Ramos (cell line): Measurements from ENCODE around the gene LRRC4C.

ENCODE experiments used
- in situ Hi-C: fragments of 300-500 bp; cut with MboI; formaldehyde crosslinking; loops from one replicate; pipeline ENCODE4 v1.14.3; 2022; ENCODE audit warnings: low sequenced_read_pairs; ENCODE audit not compliant: unreplicated experiment

Gene LRRC4C

GRCh38 chr11:41175304-41175972 lies 284.0 kb downstream of the LRRC4C start:
- in situ Hi-C loops, result no loop called here

DNA sequence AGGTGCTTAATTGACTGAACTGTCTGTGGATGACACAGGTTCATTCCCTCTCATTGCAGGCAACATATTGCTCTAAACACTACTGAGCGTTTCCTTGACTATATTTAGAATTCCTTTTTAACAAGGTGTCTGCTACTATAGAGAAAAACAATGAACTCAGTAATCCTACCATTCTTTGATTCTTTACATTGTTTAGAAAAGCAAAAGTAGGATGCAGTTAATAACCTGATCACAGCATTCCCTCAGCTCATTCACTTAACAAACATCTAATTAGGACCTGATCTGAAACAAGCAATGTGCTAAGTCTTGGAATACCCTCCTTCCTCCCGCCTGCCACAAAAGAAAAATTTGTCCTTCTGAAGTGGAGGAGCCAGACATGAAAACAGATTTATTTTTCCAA lies 313.1 kb downstream of the LRRC4C start:
- in situ Hi-C loops, result no loop called here

DNA sequence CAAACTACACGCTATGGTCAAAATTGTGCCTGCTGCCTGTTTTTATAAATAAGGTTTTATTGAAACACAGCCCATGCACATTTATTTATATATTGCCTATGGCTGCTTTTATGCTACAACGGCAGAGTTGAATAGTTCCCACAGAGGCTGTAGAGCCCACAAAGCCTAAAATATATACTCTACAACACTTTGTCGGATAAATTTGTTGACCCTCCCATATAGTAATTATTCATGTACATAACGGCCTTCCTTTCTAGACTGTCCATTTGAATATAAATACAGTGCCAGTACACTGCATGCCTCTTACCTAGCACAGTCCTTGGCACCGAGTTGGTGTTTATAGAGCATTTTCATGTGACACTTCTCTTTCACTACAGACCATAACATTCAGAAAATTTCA lies 314.0 kb downstream of the LRRC4C start:
- in situ Hi-C loops, result no loop called here

GRCh38 chr11:41134971-41135370 lies 324.5 kb downstream of the LRRC4C start:
- in situ Hi-C loops, result no loop called here

DNA sequence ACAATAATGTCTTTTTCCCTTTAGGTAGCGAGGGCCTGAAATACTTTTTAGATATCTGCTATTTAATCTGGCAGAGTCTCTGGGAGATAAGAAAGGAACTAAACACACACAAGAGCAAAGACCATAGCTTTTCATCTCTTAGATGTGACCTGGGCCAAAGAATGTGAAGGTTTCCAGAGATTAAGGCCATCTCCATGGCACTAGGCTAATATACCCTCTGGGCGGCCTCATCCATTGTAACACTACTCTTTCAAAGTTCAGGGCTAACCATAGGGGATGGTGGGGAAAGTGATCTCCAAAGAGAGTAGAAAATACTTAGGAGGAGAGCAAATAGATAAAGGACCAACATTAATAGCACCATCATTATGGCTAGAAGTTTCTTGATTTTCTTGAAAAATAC lies 326.4 kb downstream of the LRRC4C start:
- in situ Hi-C loops, result no loop called here

- in situ Hi-C loops, result no loop called here
Measured at GRCh38 chr11:41121600-41121999, 337.9 kb downstream of the LRRC4C start.

GRCh38 chr11:41119484-41119883 lies 340.0 kb downstream of the LRRC4C start:
- in situ Hi-C loops, result no loop called here

DNA sequence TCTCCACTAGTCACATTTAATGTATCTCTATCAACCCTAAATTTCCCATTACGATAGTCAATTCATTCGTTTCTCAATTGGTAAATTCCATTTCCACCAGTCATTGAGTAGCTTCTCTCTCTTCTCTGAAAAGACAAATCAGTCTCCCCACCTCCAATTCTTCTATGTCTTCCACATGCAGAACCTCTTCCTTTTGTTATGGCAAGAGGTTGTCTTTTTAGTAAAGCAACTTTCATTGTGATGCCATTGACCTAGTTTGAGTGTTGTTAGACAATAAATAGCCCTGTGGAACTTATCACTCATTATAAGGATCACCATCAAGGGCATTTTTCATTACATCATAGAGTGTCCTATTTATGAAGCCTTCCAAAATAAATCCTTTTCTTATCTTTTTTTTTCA lies 340.9 kb downstream of the LRRC4C start:
- in situ Hi-C loops, result no loop called here

GRCh38 chr11:41116970-41117369 lies 342.5 kb downstream of the LRRC4C start:
- in situ Hi-C loops, result no loop called here

- in situ Hi-C loops, result no loop called here
Measured at GRCh38 chr11:41115066-41115465, 344.4 kb downstream of the LRRC4C start.

DNA sequence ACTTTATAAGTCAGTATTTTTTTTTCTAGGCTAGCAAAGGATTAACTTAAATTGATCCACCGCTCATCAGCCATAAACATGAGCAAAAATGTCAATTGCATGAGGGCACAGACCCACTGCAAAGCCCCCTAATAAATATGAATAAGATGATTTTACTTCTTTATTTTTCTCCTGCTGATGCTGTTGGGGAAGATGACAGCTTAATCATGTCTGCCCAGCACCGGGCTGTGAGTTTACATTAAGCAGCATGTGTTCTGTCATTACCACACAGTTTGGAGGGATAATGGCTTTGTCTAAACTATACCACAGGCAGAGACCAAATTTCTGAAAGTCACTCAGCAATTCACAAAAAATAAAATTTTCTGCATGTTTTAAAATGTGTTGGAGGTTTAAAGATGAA lies 346.3 kb downstream of the LRRC4C start:
- in situ Hi-C loops, result no loop called here

- in situ Hi-C loops, result no loop called here
Measured at GRCh38 chr11:41110527-41110926, 348.9 kb downstream of the LRRC4C start.

- in situ Hi-C loops, result no loop called here
Measured at GRCh38 chr11:41102471-41102870, 357.0 kb downstream of the LRRC4C start.

- in situ Hi-C loops, result no loop called here
Measured at GRCh38 chr11:41099654-41100053, 359.8 kb downstream of the LRRC4C start.

DNA sequence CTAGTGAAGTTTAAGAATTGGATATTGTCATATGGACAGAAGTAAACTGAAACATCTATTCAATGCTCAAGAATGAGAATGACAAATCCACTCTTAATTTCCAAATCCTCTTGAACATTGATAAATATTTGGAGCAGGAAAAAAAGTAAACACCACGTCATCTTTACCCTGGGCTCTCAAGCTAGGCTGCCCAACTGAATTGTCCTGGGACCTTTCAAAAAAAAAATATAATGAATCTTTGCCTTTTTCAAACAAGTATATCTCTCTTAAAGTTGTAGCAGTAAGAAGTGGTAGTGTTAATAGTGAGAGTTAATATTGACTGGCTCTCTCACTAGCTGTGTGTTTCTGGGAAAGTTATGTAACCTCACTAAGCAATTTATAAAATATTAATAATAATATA lies 374.3 kb downstream of the LRRC4C start:
- in situ Hi-C loops, result no loop called here

DNA sequence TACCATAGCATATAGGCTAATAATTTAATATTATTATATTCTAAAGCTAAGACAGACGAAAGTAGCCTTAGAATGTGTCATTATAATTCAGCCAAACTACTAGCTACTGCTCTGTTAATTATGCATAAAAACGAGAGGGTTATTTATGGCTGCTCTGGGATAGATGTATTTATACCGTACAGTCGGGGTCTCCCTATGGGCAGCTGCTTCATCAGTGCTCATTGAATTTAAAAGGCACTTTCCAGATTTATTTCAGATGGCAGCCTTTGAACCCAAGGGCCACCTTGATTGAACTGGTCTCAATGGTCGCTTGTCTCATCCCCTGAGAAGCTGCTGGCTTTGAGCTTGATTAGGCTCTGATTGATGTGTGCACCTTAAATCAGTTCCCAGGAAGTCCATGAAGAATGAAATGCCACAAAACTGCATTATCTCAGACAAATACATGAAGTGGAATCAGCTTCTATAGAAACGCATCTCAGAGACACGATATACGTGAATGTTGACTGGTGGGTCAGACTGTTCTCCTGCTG lies 377.6 kb downstream of the LRRC4C start:
- in situ Hi-C loops, result no loop called here

GRCh38 chr11:41074318-41074717 lies 385.1 kb downstream of the LRRC4C start:
- in situ Hi-C loops, result no loop called here

DNA sequence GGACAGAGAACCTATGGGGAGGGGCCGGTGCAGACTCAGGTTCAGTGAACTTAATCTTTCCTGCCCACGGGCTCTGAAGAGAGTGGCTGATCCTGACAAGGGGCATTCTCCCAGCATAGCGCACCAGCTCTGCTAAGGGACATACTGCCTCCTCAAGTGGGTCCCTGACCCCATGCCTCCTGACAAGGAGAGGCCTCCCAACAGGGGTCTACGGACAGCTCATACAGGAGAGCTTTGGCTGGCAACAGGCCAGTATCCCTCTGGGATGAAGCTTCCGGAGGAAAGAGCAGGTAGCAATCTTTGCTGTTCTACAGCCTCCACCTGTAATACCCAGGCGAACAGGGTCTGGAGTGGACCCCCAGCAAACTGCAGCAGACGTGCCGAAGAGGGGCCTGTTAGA lies 394.0 kb downstream of the LRRC4C start:
- in situ Hi-C loops, result no loop called here

DNA sequence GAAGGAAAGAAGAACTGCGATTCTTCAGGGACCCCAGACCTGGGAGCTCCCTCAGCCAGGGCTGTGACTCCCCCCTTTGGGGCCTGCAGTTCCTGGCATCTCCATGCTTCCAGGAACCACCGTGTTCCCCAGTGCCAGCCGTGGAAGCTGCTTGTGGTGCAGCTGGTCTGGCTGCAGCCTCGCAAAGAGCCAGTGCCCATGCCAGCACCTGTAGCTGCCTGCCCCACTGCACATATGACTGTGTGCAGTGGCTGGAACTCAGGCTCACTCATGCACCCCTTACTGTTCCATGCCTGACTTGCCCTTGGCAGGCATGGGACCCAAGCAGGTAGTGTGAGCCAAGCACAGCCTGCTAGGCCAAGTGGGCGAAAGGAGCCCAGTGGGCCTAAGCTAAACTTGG lies 401.3 kb downstream of the LRRC4C start:
- in situ Hi-C loops, result no loop called here

DNA sequence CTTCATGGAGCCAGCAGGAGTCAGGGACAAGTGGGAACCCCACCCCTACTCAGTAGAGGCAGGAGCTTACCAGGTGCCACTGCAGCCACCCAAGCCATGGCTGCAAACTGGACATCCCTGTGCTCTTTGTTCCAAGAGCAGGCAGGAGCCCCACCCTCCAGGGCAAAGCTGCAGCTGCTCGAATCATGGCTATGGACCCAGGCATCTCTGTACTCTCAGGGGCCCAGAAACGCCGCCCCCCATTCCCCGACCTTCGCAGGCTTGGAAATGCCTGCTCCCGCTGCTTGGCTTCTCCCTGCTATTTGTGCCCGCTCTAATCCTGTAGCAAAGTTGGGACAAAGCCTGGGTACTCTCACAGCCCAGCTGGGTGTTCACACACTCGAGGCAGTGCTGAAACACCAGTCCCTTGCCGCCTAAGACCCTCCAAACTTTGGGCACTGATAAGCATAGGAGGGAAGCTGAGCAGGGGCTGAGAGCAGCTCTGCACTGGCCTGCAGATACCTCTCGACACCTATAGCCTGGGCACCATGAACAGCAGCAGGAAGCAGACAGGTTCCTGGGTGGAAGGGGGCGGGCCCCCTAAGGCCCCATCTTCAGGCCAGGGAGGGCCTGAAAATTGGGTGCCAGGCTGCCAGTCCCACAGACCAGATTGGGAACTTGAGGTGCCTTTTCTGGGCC lies 402.4 kb downstream of the LRRC4C start:
- in situ Hi-C loops, result no loop called here

DNA sequence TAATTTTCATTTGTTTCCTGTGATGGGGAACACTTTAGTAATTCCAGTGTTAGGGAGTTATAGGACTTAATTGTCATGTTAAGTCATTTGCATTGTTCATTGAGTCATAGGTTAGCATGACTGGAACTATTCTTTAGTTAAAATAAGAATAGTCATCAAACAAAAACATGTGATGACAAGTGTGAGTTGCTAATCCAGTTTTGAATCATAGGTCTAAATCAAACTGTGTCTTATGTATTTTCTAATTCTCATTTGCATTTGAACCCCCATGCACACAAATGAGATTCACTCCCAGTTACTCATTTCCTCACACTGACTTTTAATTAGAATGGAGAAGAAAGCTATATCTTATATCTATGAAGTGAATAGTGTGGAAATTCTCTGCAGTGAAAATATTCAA lies 405.6 kb downstream of the LRRC4C start:
- in situ Hi-C loops, result no loop called here
